Astrocyte (in vitro differentiated cells and primary cell): ENCODE data around the gene ITPA.

ENCODE experiments used
- EZH2 ChIP-seq: IDR thresholded peaks from 2 replicates; pipeline ENCODE4 v1.6.1; 2012; ENCODE audit warnings: mild to moderate bottlenecking, low read length, inconsistent platforms; ENCODE audit not compliant: insufficient read depth
- TF ChIP-seq, protein P1 (sequence below): IDR thresholded peaks from 2 replicates; pipeline ENCODE4 v1.5.1; 2011; ENCODE audit warnings: low read depth, mild to moderate bottlenecking, inconsistent platforms, low read length, moderate library complexity; ENCODE audit not compliant: insufficient read depth

GRCh38 chr20:3203315-3204123 lies 5.8 kb upstream of the ITPA start:
- TF ChIP-seq, protein P1, sequence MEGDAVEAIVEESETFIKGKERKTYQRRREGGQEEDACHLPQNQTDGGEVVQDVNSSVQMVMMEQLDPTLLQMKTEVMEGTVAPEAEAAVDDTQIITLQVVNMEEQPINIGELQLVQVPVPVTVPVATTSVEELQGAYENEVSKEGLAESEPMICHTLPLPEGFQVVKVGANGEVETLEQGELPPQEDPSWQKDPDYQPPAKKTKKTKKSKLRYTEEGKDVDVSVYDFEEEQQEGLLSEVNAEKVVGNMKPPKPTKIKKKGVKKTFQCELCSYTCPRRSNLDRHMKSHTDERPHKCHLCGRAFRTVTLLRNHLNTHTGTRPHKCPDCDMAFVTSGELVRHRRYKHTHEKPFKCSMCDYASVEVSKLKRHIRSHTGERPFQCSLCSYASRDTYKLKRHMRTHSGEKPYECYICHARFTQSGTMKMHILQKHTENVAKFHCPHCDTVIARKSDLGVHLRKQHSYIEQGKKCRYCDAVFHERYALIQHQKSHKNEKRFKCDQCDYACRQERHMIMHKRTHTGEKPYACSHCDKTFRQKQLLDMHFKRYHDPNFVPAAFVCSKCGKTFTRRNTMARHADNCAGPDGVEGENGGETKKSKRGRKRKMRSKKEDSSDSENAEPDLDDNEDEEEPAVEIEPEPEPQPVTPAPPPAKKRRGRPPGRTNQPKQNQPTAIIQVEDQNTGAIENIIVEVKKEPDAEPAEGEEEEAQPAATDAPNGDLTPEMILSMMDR, result no peak
- TF ChIP-seq EZH2, result no peak
